Measurements from ENCODE around the gene TAPBPL.
"Not testable (repeated sequence)": the region's sequence is repeated elsewhere in the genome, so short reads cannot be mapped to it uniquely, and the experiment has no call there.

The TAPBPL gene

GRCh38 chr12:6493497-6494257 lies 41.8 kb downstream of the TAPBPL start, which contains the start of gene NCAPD2:
NCAPD2 (plus strand) TSS chr12:6494102; CDS start chr12:6495099, 997 bp downstream.
- Histone ChIP-seq H4K20me1 (ENCODE audit: insufficient read depth, low read length, poor library complexity, severe bottlenecking) (peaks cover 31% of the 10 kb centered on the region), H3K4me2 (ENCODE audit: low read depth, low read length, poor library complexity, severe bottlenecking) (peak within 1 kb of the TSS; percentile 93), H3K4me1 (ENCODE audit: insufficient read depth, low read length, poor library complexity, severe bottlenecking) (peaks cover 40% of the 10 kb centered on the region), H3K36me3 (ENCODE audit: insufficient read depth, low read length) (peaks cover 20% of the 10 kb centered on the region; the same call in 1 of the 2 replicates), H3K4me3 (ENCODE audit: low read length, poor library complexity, severe bottlenecking) (peak within 1 kb of the TSS; percentile 91), H3K9me2 (replicated peaks; ENCODE audit: low read depth, low read length) (no peaks in the 10 kb centered on the region), H3K9me3 (ENCODE audit: insufficient read depth, low read depth, low read length) (no peaks in the 10 kb centered on the region), H3K9ac (ENCODE audit: low read depth, low read length, poor library complexity, severe bottlenecking) (peak within 1 kb of the TSS; percentile 98), H2AFZ (ENCODE audit: low read length) (peak within 1 kb of the TSS; percentile 56), H3K27me3 (ENCODE audit: insufficient read depth, low read length, poor library complexity, severe bottlenecking) (no peaks in the 10 kb centered on the region), H3K79me2 (ENCODE audit: insufficient read depth, low read length) (peaks cover 61% of the 10 kb centered on the region), H3F3A (ENCODE audit: low read depth) (peaks cover 13% of the 10 kb centered on the region)
- no peak for TF ChIP-seq EZH2phosphoT487 (IDR thresholded peaks at IDR 0.05; ENCODE audit: borderline replicate concordance)
- TF ChIP-seq, protein P1, sequence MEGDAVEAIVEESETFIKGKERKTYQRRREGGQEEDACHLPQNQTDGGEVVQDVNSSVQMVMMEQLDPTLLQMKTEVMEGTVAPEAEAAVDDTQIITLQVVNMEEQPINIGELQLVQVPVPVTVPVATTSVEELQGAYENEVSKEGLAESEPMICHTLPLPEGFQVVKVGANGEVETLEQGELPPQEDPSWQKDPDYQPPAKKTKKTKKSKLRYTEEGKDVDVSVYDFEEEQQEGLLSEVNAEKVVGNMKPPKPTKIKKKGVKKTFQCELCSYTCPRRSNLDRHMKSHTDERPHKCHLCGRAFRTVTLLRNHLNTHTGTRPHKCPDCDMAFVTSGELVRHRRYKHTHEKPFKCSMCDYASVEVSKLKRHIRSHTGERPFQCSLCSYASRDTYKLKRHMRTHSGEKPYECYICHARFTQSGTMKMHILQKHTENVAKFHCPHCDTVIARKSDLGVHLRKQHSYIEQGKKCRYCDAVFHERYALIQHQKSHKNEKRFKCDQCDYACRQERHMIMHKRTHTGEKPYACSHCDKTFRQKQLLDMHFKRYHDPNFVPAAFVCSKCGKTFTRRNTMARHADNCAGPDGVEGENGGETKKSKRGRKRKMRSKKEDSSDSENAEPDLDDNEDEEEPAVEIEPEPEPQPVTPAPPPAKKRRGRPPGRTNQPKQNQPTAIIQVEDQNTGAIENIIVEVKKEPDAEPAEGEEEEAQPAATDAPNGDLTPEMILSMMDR (conservative IDR thresholded peaks at IDR 0.05; ENCODE audit: low read length): no peak; the same call in 1 of the 2 replicates

- Histone ChIP-seq H3K79me2 (ENCODE audit: insufficient read depth, low read length) (peaks cover 67% of the 10 kb centered on the region), H3K9me3 (ENCODE audit: insufficient read depth, low read depth, low read length) (no peaks in the 10 kb centered on the region), H2AFZ (ENCODE audit: low read length) (peak overlapping the region; percentile 45; the same call in 1 of the 2 replicates), H3K4me2 (ENCODE audit: low read depth, low read length, poor library complexity, severe bottlenecking) (peak overlapping the region; percentile 93), H3K4me3 (ENCODE audit: low read length, poor library complexity, severe bottlenecking) (peak overlapping the region; percentile 91), H3K9ac (ENCODE audit: low read depth, low read length, poor library complexity, severe bottlenecking) (peak overlapping the region; percentile 98), H3K36me3 (ENCODE audit: insufficient read depth, low read length) (peaks cover 20% of the 10 kb centered on the region; the same call in 1 of the 2 replicates), H3K9me2 (replicated peaks; ENCODE audit: low read depth, low read length) (no peaks in the 10 kb centered on the region), H3K4me1 (ENCODE audit: insufficient read depth, low read length, poor library complexity, severe bottlenecking) (peaks cover 40% of the 10 kb centered on the region), H3K27me3 (ENCODE audit: insufficient read depth, low read length, poor library complexity, severe bottlenecking) (no peaks in the 10 kb centered on the region), H3F3A (ENCODE audit: low read depth) (peaks cover 13% of the 10 kb centered on the region), H4K20me1 (ENCODE audit: insufficient read depth, low read length, poor library complexity, severe bottlenecking) (peaks cover 31% of the 10 kb centered on the region)
- no peak for TF ChIP-seq EZH2phosphoT487 (IDR thresholded peaks at IDR 0.05; ENCODE audit: borderline replicate concordance)
- TF ChIP-seq, protein P1 (conservative IDR thresholded peaks at IDR 0.05; ENCODE audit: low read length): peak; percentile 53
These were observed 42.5 kb downstream of the TAPBPL start for GRCh38 chr12:6494258-6494743.

- peaks cover 74% of the 10 kb centered on the region for H3K79me2 ChIP-seq (ENCODE audit: insufficient read depth, low read length)
- no peaks in the 10 kb centered on the region for H3K9me3 ChIP-seq (ENCODE audit: insufficient read depth, low read depth, low read length)
- H2AFZ ChIP-seq (ENCODE audit: low read length): no peak overlapping the region
- H3K4me1 ChIP-seq (ENCODE audit: insufficient read depth, low read length, poor library complexity, severe bottlenecking): peaks cover 40% of the 10 kb centered on the region
- no peaks in the 10 kb centered on the region for H3K9me2 ChIP-seq (replicated peaks; ENCODE audit: low read depth, low read length)
- no peaks in the 10 kb centered on the region for H3K27me3 ChIP-seq (ENCODE audit: insufficient read depth, low read length, poor library complexity, severe bottlenecking)
- H3F3A ChIP-seq (ENCODE audit: low read depth): peaks cover 13% of the 10 kb centered on the region
- peak overlapping the region; percentile 91 for H3K4me3 ChIP-seq (ENCODE audit: low read length, poor library complexity, severe bottlenecking)
- peak overlapping the region; percentile 93 for H3K4me2 ChIP-seq (ENCODE audit: low read depth, low read length, poor library complexity, severe bottlenecking)
- peak overlapping the region; percentile 98 for H3K9ac ChIP-seq (ENCODE audit: low read depth, low read length, poor library complexity, severe bottlenecking)
- peaks cover 31% of the 10 kb centered on the region for H4K20me1 ChIP-seq (ENCODE audit: insufficient read depth, low read length, poor library complexity, severe bottlenecking)
- TF ChIP-seq, protein P1 (conservative IDR thresholded peaks at IDR 0.05; ENCODE audit: low read length): no peak
- no peak for TF ChIP-seq EZH2phosphoT487 (IDR thresholded peaks at IDR 0.05; ENCODE audit: borderline replicate concordance)
- H3K36me3 ChIP-seq (ENCODE audit: insufficient read depth, low read length): peaks cover 20% of the 10 kb centered on the region; the same call in 1 of the 2 replicates
These were observed 43.1 kb downstream of the TAPBPL start for GRCh38 chr12:6494968-6495367.

GRCh38 chr12:6497291-6497690 lies 45.4 kb downstream of the TAPBPL start:
- H3K4me3 ChIP-seq (ENCODE audit: low read length, poor library complexity, severe bottlenecking): peak overlapping the region; percentile 91
- peaks cover 49% of the 10 kb centered on the region for H3K4me1 ChIP-seq (ENCODE audit: insufficient read depth, low read length, poor library complexity, severe bottlenecking)
- peaks cover 24% of the 10 kb centered on the region for H4K20me1 ChIP-seq (ENCODE audit: insufficient read depth, low read length, poor library complexity, severe bottlenecking)
- not testable (repeated sequence) for H3K9me2 ChIP-seq (replicated peaks; ENCODE audit: low read depth, low read length); H2AFZ ChIP-seq (ENCODE audit: low read length); H3K9me3 ChIP-seq (ENCODE audit: insufficient read depth, low read depth, low read length); H3K27me3 ChIP-seq (ENCODE audit: insufficient read depth, low read length, poor library complexity, severe bottlenecking)
- peaks cover 12% of the 10 kb centered on the region; the same call in 1 of the 2 replicates for H3K36me3 ChIP-seq (ENCODE audit: insufficient read depth, low read length)
- H3K9ac ChIP-seq (ENCODE audit: low read depth, low read length, poor library complexity, severe bottlenecking): peak overlapping the region; percentile 98
- H3K4me2 ChIP-seq (ENCODE audit: low read depth, low read length, poor library complexity, severe bottlenecking): peak overlapping the region; percentile 93
- H3F3A ChIP-seq (ENCODE audit: low read depth): peaks cover 13% of the 10 kb centered on the region
- peaks cover 85% of the 10 kb centered on the region for H3K79me2 ChIP-seq (ENCODE audit: insufficient read depth, low read length)
